ENCODE data around the gene MRPL43. TPM values are rescaled to one million over a fixed set of nuclear protein-coding genes. Genes with fewer than 3 reads are reported as not detected.
A peak's percentile ranks its signal among the peaks of the same experiment; 100 is the strongest.

Gene MRPL43
- total RNA-seq, 2 experiments from 2014 or later, result 53.8 to 56.2 TPM

DNA sequence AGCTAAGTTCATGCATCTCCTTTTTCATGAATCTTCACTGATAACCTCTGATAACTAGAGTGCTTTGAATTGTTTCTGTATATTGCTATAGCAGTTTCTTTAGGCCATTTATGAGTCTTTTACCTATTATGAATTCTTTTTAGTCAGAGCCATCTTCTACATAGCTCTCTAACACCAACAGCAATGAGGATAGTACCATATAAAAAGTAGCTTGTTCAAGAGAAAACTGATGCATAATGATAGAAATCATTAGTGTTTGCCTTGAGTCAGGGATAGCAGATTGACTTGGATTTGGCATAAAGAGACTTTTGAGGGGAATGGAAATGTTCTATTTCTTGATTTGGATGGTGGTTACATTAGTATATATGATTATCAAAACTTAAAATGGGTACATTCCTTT lies 43.8 kb downstream of the MRPL43 start:
- Histone ChIP-seq H3K27ac (ENCODE audit: low read depth, low read length, poor library complexity, severe bottlenecking) (no peak overlapping the region), H3K9me3 (ENCODE audit: low read length) (no peaks in the 10 kb centered on the region), H2AFZ (ENCODE audit: low read length) (no peak overlapping the region), H3K4me1 (ENCODE audit: insufficient read depth, low read length, poor library complexity, severe bottlenecking) (no peaks in the 10 kb centered on the region), H3K4me3 (ENCODE audit: low read depth, low read length, poor library complexity, severe bottlenecking) (no peak overlapping the region), H3K79me2 (ENCODE audit: insufficient read depth, low read depth, low read length) (no peaks in the 10 kb centered on the region), H3K9me2 (ENCODE audit: insufficient read depth, low read length) (no peaks in the 10 kb centered on the region), H4K20me1 (ENCODE audit: insufficient read depth, low read length) (no peaks in the 10 kb centered on the region), H3K36me3 (ENCODE audit: insufficient read depth, low read length) (peaks cover 97% of the 10 kb centered on the region), H3K4me2 (ENCODE audit: low read length) (no peak overlapping the region)
- ChIA-PET CTCF (ENCODE audit: unreplicated experiment) (no interaction called here), POLR2A (no interaction called here)
- TF ChIP-seq EZH2phosphoT487 (IDR thresholded peaks at IDR 0.05; ENCODE audit: borderline replicate concordance, low read depth, low read length), result no peak
- TF ChIP-seq, protein P1, sequence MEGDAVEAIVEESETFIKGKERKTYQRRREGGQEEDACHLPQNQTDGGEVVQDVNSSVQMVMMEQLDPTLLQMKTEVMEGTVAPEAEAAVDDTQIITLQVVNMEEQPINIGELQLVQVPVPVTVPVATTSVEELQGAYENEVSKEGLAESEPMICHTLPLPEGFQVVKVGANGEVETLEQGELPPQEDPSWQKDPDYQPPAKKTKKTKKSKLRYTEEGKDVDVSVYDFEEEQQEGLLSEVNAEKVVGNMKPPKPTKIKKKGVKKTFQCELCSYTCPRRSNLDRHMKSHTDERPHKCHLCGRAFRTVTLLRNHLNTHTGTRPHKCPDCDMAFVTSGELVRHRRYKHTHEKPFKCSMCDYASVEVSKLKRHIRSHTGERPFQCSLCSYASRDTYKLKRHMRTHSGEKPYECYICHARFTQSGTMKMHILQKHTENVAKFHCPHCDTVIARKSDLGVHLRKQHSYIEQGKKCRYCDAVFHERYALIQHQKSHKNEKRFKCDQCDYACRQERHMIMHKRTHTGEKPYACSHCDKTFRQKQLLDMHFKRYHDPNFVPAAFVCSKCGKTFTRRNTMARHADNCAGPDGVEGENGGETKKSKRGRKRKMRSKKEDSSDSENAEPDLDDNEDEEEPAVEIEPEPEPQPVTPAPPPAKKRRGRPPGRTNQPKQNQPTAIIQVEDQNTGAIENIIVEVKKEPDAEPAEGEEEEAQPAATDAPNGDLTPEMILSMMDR (conservative IDR thresholded peaks at IDR 0.05; ENCODE audit: low read length), result no peak
- TSS peak; percentile 39 for BruUV-seq (replicated peaks)
- DNase-seq (ENCODE audit: low spot score), result no peak
- intact Hi-C loops (cut with micrococcal nuclease; ENCODE audit: unreplicated experiment), result no loop called here

DNA sequence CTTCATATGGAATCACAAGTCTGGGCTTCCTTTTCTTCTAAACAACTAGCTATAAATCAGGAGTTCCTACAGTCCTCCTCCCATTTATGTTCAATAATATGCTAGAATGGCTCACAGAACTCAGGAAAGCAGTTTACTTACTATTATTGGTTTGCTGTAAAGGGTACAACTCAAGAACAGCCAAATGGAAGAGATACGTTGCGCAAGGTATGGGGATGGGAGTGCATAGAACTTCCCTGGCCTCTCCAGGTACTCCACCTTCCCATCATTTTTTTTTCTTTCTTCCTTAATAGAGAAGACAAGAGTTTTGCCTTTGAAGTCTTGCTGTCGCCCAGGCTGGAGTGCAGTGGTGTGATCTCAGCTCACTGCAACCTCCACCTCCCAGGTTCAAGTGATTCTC lies 45.1 kb downstream of the MRPL43 start:
- DNase-seq (ENCODE audit: low spot score), result no peak
- no peak overlapping the region for H2AFZ ChIP-seq (ENCODE audit: low read length)
- no peaks in the 10 kb centered on the region for H3K9me2 ChIP-seq (ENCODE audit: insufficient read depth, low read length)
- ChIA-PET CTCF (ENCODE audit: unreplicated experiment) (no interaction called here), POLR2A (no interaction called here)
- H3K27ac ChIP-seq (ENCODE audit: low read depth, low read length, poor library complexity, severe bottlenecking), result no peak overlapping the region
- no peaks in the 10 kb centered on the region for H3K79me2 ChIP-seq (ENCODE audit: insufficient read depth, low read depth, low read length)
- H3K4me1 ChIP-seq (ENCODE audit: insufficient read depth, low read length, poor library complexity, severe bottlenecking), result no peaks in the 10 kb centered on the region
- BruUV-seq (replicated peaks), result no TSS peak
- no peak overlapping the region for H3K4me2 ChIP-seq (ENCODE audit: low read length)
- peaks cover 97% of the 10 kb centered on the region for H3K36me3 ChIP-seq (ENCODE audit: insufficient read depth, low read length)
- no peaks in the 10 kb centered on the region for H4K20me1 ChIP-seq (ENCODE audit: insufficient read depth, low read length)
- no peak overlapping the region for H3K4me3 ChIP-seq (ENCODE audit: low read depth, low read length, poor library complexity, severe bottlenecking)
- intact Hi-C loops (cut with micrococcal nuclease; ENCODE audit: unreplicated experiment), result no loop called here
- TF ChIP-seq EZH2phosphoT487 (IDR thresholded peaks at IDR 0.05; ENCODE audit: borderline replicate concordance, low read depth, low read length), result no peak
- H3K9me3 ChIP-seq (ENCODE audit: low read length), result no peaks in the 10 kb centered on the region

DNA sequence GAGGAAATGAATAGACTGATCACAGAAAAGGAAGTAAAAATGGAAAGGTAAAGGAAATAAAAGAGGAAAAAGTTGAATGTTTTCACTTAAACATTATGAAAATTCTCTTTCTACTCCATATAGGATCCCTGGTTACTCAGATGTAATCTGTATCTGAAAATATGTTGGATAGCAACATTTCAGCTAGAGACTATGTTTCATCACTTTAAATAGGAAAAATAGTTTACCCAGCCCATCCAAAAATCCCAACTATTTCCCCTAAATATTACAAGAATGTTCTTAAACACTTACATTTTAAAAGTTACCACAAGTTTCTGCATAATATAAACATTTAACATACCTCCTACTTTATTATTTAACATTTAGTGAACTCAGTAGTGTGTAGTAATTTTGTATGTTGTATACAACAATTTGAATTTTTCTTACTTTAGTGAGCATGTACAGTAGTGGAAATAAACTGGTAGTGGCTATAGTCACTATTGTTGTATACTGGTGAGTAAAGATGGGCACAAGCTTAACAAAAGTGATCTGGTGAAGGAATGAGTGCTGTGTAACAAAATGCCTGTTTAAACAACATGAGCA lies 47.4 kb downstream of the MRPL43 start:
- H3K4me2 ChIP-seq (ENCODE audit: low read length), result no peak overlapping the region
- H2AFZ ChIP-seq (ENCODE audit: low read length), result no peak overlapping the region
- H4K20me1 ChIP-seq (ENCODE audit: insufficient read depth, low read length), result no peaks in the 10 kb centered on the region
- TF ChIP-seq, protein P1 (conservative IDR thresholded peaks at IDR 0.05; ENCODE audit: low read length), result no peak
- no peak for TF ChIP-seq EZH2phosphoT487 (IDR thresholded peaks at IDR 0.05; ENCODE audit: borderline replicate concordance, low read depth, low read length)
- H3K9me3 ChIP-seq (ENCODE audit: low read length), result no peaks in the 10 kb centered on the region
- DNase-seq (ENCODE audit: low spot score), result no peak
- intact Hi-C loops (cut with micrococcal nuclease; ENCODE audit: unreplicated experiment), result no loop called here
- ChIA-PET POLR2A (interaction anchor here (0.7 kb wide), 1 partner anchor 468 kb away, joined by 5 read pairs; no protein-coding TSS in a partner anchor), CTCF (ENCODE audit: unreplicated experiment) (no interaction called here)
- no peaks in the 10 kb centered on the region for H3K4me1 ChIP-seq (ENCODE audit: insufficient read depth, low read length, poor library complexity, severe bottlenecking)
- no peaks in the 10 kb centered on the region for H3K9me2 ChIP-seq (ENCODE audit: insufficient read depth, low read length)
- H3K79me2 ChIP-seq (ENCODE audit: insufficient read depth, low read depth, low read length), result no peaks in the 10 kb centered on the region
- no peak overlapping the region for H3K4me3 ChIP-seq (ENCODE audit: low read depth, low read length, poor library complexity, severe bottlenecking)
- BruUV-seq (replicated peaks), result TSS peak; percentile 42
- peaks cover 95% of the 10 kb centered on the region for H3K36me3 ChIP-seq (ENCODE audit: insufficient read depth, low read length)
- no peak overlapping the region for H3K27ac ChIP-seq (ENCODE audit: low read depth, low read length, poor library complexity, severe bottlenecking)

Small RNA genes within 50 kb of the gene (microRNA-seq; reads per million reads assigned to microRNA genes)
- not detected for gene MIR608 (ENCODE audit: borderline replicate concordance)

Small RNA genes within 50 kb of the gene (small RNA-seq; reads per million reads assigned to genes)
- gene MIR608, result not detected

Other genes starting within 250 kb of the MRPL43 start
- gene PAX2, start 241.9 kb downstream of the MRPL43 start, total RNA-seq (2014; rRNA removed; shearing (Covaris generic)), result not detected in 2 replicates
- not detected in 2 replicates for gene PAX2, start 241.9 kb downstream of the MRPL43 start, total RNA-seq (2022)
- gene SLF2, start 74.5 kb downstream of the MRPL43 start, total RNA-seq (2014; rRNA removed; shearing (Covaris generic)), result 50.9 and 58.2 TPM in 2 replicates
- gene SLF2, start 74.5 kb downstream of the MRPL43 start, total RNA-seq (2022), result 52.1 and 52.3 TPM in 2 replicates
- 0.41 TPM in 1 of 2 replicates, not detected in the other for gene SEMA4G, start 18.0 kb downstream of the MRPL43 start, total RNA-seq (2014; rRNA removed; shearing (Covaris generic))
- gene SEMA4G, start 18.0 kb downstream of the MRPL43 start, total RNA-seq (2022), result 0.17 and 0.21 TPM in 2 replicates
- 14.5 and 15.8 TPM in 2 replicates for gene TWNK, start within 50 bp of the MRPL43 start, total RNA-seq (2014; rRNA removed; shearing (Covaris generic))
- 20.3 and 21.7 TPM in 2 replicates for gene TWNK, start within 50 bp of the MRPL43 start, total RNA-seq (2022)
- gene LZTS2, start 12.3 kb upstream of the MRPL43 start, total RNA-seq (2014; rRNA removed; shearing (Covaris generic)), result 10.4 and 13.6 TPM in 2 replicates
- 20.3 and 20.5 TPM in 2 replicates for gene LZTS2, start 12.3 kb upstream of the MRPL43 start, total RNA-seq (2022)
- gene PDZD7, start 43.6 kb upstream of the MRPL43 start, total RNA-seq (2014; rRNA removed; shearing (Covaris generic)), result 1.4 and 2.1 TPM in 2 replicates
- gene PDZD7, start 43.6 kb upstream of the MRPL43 start, total RNA-seq (2022), result 1.6 and 1.8 TPM in 2 replicates
- gene SFXN3, start 43.7 kb upstream of the MRPL43 start, total RNA-seq (2014; rRNA removed; shearing (Covaris generic)), result 0.41 TPM in 1 of 2 replicates, not detected in the other
- gene SFXN3, start 43.7 kb upstream of the MRPL43 start, total RNA-seq (2022), result 0.11 TPM in 1 of 2 replicates, not detected in the other
- gene KAZALD1, start 74.5 kb upstream of the MRPL43 start, total RNA-seq (2014; rRNA removed; shearing (Covaris generic)), result 9.7 and 18.8 TPM in 2 replicates
- 32.2 and 36.4 TPM in 2 replicates for gene KAZALD1, start 74.5 kb upstream of the MRPL43 start, total RNA-seq (2022)
- not detected in 2 replicates for gene TLX1, start 143.8 kb upstream of the MRPL43 start, total RNA-seq (2014; rRNA removed; shearing (Covaris generic))
- not detected in 2 replicates for gene TLX1, start 143.8 kb upstream of the MRPL43 start, total RNA-seq (2022)
- not detected in 2 replicates for gene LBX1, start 242.0 kb upstream of the MRPL43 start, total RNA-seq (2014; rRNA removed; shearing (Covaris generic))
- not detected in 2 replicates for gene LBX1, start 242.0 kb upstream of the MRPL43 start, total RNA-seq (2022)

Measured in OCI-LY7 (cell line).